Breast epithelium (tissue), 3 donors: ENCODE data around the gene CDH24.

Experiments used
- POLR2A ChIP-seq: fragments of 450-650 bp; IDR thresholded peaks from one replicate; pipeline ENCODE4 v1.6.1; 2016; ENCODE audit warnings: antibody characterized with exemption, mild to moderate bottlenecking, moderate library complexity
- TF ChIP-seq, protein P1 (sequence below), 3 donors: fragments of 450-650 bp; IDR thresholded peaks; one replicate each; pipeline ENCODE4 v1.5.1; 2016 to 2017; ENCODE audit warnings: antibody characterized with exemption in 3 of 3, mild to moderate bottlenecking in 3 of 3, moderate library complexity in 3 of 3

DNA sequence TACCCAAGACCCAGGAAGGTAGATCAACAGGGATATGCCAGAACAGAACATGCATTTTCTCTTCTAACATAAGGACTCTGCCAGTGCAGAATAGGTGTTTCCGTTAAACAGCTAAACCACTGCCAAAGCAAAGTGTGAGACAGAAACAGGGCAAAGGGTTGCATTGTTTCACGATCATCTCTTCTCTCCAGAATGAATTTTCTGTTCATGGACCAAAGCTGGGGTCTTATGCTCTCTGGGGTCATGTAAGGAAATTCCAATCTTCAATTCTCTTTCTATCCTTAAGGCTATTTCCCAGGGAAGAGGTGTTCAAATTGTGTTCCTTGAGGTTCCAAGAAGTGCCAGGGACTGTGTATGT lies 33.5 kb downstream of the CDH24 start:
- TF ChIP-seq, protein P1, sequence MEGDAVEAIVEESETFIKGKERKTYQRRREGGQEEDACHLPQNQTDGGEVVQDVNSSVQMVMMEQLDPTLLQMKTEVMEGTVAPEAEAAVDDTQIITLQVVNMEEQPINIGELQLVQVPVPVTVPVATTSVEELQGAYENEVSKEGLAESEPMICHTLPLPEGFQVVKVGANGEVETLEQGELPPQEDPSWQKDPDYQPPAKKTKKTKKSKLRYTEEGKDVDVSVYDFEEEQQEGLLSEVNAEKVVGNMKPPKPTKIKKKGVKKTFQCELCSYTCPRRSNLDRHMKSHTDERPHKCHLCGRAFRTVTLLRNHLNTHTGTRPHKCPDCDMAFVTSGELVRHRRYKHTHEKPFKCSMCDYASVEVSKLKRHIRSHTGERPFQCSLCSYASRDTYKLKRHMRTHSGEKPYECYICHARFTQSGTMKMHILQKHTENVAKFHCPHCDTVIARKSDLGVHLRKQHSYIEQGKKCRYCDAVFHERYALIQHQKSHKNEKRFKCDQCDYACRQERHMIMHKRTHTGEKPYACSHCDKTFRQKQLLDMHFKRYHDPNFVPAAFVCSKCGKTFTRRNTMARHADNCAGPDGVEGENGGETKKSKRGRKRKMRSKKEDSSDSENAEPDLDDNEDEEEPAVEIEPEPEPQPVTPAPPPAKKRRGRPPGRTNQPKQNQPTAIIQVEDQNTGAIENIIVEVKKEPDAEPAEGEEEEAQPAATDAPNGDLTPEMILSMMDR (IDR thresholded peaks at IDR 0.05), result no peak
- no peak for TF ChIP-seq POLR2A
